Calu3 (cell line): ENCODE results near the gene NPTX2. TPM values are rescaled to one million over a fixed set of nuclear protein-coding genes. Genes with fewer than 3 reads are reported as not detected.

Source experiments
- BruUV-seq: library from RNA; stranded (reverse); fragments of 400-500 nt; replicated peaks from 2 replicates; lab custom pipeline; 2021; lab: Mats Ljungman, UMichigan
- CTCF ChIA-PET: fragments of 300-600 bp; sonication (Branson Sonifier 250); formaldehyde crosslinking; loops from one replicate; lab custom pipeline; 2022; ENCODE audit warnings: antibody characterized with exemption; lab: Charles Lee
- DNase-seq: peaks from one replicate; pipeline ENCODE4 v3.0.0; 2022
- H3K27ac Mint-ChIP-seq: one replicate; pipeline ENCODE4 v1.8.0; 2022; ENCODE audit warnings: mixed read lengths; ENCODE audit not compliant: unreplicated experiment
- H3K27me3 Mint-ChIP-seq: one replicate; pipeline ENCODE4 v1.8.0; 2022; ENCODE audit warnings: mixed read lengths; ENCODE audit not compliant: unreplicated experiment
- H3K36me3 Mint-ChIP-seq: one replicate; pipeline ENCODE4 v1.8.0; 2022; ENCODE audit warnings: mild to moderate bottlenecking, moderate library complexity, mixed read lengths; ENCODE audit not compliant: insufficient read depth, unreplicated experiment
- H3K4me1 Mint-ChIP-seq: one replicate; pipeline ENCODE4 v1.8.0; 2022; ENCODE audit warnings: mild to moderate bottlenecking, low read depth, mixed read lengths; ENCODE audit not compliant: unreplicated experiment
- H3K4me3 Mint-ChIP-seq: one replicate; pipeline ENCODE4 v1.8.0; 2022; ENCODE audit warnings: mild to moderate bottlenecking, low read depth, moderate library complexity, mixed read lengths; ENCODE audit not compliant: unreplicated experiment
- H3K9me3 Mint-ChIP-seq: one replicate; pipeline ENCODE4 v1.8.0; 2022; ENCODE audit warnings: low read depth, mixed read lengths; ENCODE audit not compliant: unreplicated experiment
- intact Hi-C: fragments of 100-400 bp; cut with micrococcal nuclease; formaldehyde crosslinking; loops from one replicate; pipeline ENCODE4 v1.10.0; 2022; ENCODE audit not compliant: unreplicated experiment
- total RNA-seq: library from RNA; stranded (reverse); gene quantifications from 2 replicates; pipeline ENCODE4 v1.2.3, GENCODE V29; 2022
- TF ChIP-seq, protein P1 (sequence below): fragments of 200-600 bp; IDR thresholded peaks from one replicate; pipeline ENCODE4 v1.8.0; 2022; ENCODE audit warnings: antibody characterized with exemption; ENCODE audit not compliant: unreplicated experiment

Gene NPTX2
- total RNA-seq, 1 experiment from 2014 or later: not detected

- no peak for DNase-seq
- BruUV-seq: no TSS peak
- H3K9me3 Mint-ChIP-seq: no peaks in the 10 kb centered on the region
- intact Hi-C loops: no loop called here
- TF ChIP-seq, protein P1, sequence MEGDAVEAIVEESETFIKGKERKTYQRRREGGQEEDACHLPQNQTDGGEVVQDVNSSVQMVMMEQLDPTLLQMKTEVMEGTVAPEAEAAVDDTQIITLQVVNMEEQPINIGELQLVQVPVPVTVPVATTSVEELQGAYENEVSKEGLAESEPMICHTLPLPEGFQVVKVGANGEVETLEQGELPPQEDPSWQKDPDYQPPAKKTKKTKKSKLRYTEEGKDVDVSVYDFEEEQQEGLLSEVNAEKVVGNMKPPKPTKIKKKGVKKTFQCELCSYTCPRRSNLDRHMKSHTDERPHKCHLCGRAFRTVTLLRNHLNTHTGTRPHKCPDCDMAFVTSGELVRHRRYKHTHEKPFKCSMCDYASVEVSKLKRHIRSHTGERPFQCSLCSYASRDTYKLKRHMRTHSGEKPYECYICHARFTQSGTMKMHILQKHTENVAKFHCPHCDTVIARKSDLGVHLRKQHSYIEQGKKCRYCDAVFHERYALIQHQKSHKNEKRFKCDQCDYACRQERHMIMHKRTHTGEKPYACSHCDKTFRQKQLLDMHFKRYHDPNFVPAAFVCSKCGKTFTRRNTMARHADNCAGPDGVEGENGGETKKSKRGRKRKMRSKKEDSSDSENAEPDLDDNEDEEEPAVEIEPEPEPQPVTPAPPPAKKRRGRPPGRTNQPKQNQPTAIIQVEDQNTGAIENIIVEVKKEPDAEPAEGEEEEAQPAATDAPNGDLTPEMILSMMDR: no peak
- no peak overlapping the region for H3K27ac Mint-ChIP-seq
- H3K4me1 Mint-ChIP-seq: no peaks in the 10 kb centered on the region
- H3K27me3 Mint-ChIP-seq: no peaks in the 10 kb centered on the region
- H3K4me3 Mint-ChIP-seq: no peak overlapping the region
- CTCF ChIA-PET: no interaction called here
- H3K36me3 Mint-ChIP-seq: no peaks in the 10 kb centered on the region
Observed at GRCh38 chr7:98656899-98657298, 39.8 kb downstream of the NPTX2 start.

DNA sequence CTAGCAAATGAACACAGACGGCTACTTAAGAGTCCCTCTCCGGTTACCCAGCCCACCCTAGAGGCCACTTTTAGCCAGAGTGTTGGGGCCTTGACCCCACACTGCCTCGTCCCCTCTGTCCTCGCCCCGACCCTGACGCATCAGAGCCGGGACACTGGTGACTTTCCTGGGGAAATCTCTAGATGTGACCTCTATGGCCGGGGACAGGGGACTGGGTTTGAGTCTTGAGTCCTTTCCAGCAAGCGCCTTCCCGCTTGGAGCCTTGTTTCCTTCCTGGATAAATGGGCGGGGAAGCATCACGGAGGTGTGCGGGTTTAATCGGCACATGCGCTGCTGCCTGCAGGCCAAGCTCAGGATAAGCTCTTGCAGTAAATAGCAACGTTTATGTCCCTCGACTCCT, 40.7 kb downstream of the NPTX2 start:
- no peak overlapping the region for H3K27ac Mint-ChIP-seq
- CTCF ChIA-PET: no interaction called here
- H3K4me1 Mint-ChIP-seq: no peaks in the 10 kb centered on the region
- no peak for DNase-seq
- TF ChIP-seq, protein P1: no peak
- peaks cover 4% of the 10 kb centered on the region for H3K27me3 Mint-ChIP-seq
- no peak overlapping the region for H3K4me3 Mint-ChIP-seq
- H3K9me3 Mint-ChIP-seq: no peaks in the 10 kb centered on the region
- intact Hi-C loops: no loop called here
- H3K36me3 Mint-ChIP-seq: no peaks in the 10 kb centered on the region
- BruUV-seq: no TSS peak

DNA sequence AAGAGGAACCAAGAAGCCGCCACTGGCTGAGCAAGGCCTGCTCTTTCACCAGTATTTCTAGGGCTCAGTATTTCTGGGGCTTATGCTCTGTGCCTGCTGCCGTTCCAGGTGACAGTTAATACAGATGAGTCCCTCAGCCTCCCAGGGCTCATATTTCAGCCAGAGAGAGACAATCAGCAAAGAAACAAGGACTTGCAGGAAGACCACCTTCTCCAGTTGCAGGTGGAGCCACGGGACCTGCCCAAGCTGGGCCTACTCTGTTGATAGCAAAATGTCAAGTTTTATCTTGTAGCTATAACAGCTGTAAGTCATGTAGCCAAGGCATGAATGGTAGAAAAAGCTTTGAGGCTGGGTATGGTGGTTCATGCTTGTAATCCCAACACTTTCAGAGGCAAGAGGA, 42.7 kb downstream of the NPTX2 start:
- intact Hi-C loops: no loop called here
- H3K4me1 Mint-ChIP-seq: no peaks in the 10 kb centered on the region
- CTCF ChIA-PET: interaction anchor here (0.5 kb wide), 1 partner anchor 419 kb away, joined by 4 read pairs; no protein-coding TSS in a partner anchor
- no peak overlapping the region for H3K27ac Mint-ChIP-seq
- peaks cover 3% of the 10 kb centered on the region for H3K9me3 Mint-ChIP-seq
- DNase-seq: no peak
- BruUV-seq: no TSS peak
- H3K27me3 Mint-ChIP-seq: peaks cover 24% of the 10 kb centered on the region
- no peak overlapping the region for H3K4me3 Mint-ChIP-seq
- TF ChIP-seq, protein P1: no peak
- H3K36me3 Mint-ChIP-seq: no peaks in the 10 kb centered on the region

- peaks cover 3% of the 10 kb centered on the region for H3K9me3 Mint-ChIP-seq
- CTCF ChIA-PET: interaction anchor here (0.5 to 0.7 kb wide), 2 partner anchors 188 to 419 kb away, joined by 4 read pairs; no protein-coding TSS in a partner anchor
Observed at GRCh38 chr7:98661607-98662006, 44.5 kb downstream of the NPTX2 start.

More at GRCh38 chr7:98661607-98662006, 44.5 kb downstream of the NPTX2 start:
- TF ChIP-seq, protein P1: no peak
- intact Hi-C loops: no loop called here
- H3K27ac Mint-ChIP-seq: no peak overlapping the region
- DNase-seq: no peak
- peaks cover 28% of the 10 kb centered on the region for H3K27me3 Mint-ChIP-seq
- no TSS peak for BruUV-seq
- no peaks in the 10 kb centered on the region for H3K36me3 Mint-ChIP-seq
- H3K4me1 Mint-ChIP-seq: no peaks in the 10 kb centered on the region
- H3K4me3 Mint-ChIP-seq: no peak overlapping the region
